ENCODE results near the gene MAGI2.
"Not testable (repeated sequence)": the region's sequence is repeated elsewhere in the genome, so short reads cannot be mapped to it uniquely, and the experiment has no call there.

Gene MAGI2

DNA sequence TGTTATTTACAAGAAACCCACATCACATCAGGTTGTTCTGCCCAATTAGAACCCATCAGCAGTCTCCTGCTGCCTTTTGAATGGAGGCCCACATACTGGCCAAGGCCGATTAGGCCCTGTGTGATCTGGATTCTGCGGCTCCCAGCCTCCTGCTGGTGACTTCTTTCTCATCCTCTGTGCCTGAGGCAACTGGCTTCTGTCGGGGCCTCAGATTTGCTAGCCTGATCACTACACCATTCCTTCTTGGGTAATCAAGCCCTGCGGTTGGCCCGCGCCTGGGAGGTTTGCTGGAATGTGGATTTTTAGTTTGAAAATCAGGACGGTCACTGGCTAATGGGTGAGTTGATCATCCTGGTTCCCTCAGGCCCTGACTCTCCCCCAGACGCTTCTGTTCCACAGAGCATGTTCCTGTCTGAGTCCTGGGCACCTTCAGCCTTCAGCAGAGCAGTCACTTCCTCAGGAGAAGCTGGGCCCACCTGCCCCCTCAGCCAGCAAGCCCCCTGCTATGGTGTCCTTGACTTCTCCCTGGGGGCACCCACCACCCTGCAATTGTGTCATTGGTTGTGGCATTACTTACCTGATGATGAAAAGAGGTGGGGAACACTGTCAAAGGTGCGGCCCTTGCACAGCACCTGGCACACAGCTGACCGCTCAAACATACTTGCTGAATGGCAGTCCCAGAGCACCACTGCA lies 1447.3 kb downstream of the MAGI2 start:
- TF ChIP-seq, protein P1, sequence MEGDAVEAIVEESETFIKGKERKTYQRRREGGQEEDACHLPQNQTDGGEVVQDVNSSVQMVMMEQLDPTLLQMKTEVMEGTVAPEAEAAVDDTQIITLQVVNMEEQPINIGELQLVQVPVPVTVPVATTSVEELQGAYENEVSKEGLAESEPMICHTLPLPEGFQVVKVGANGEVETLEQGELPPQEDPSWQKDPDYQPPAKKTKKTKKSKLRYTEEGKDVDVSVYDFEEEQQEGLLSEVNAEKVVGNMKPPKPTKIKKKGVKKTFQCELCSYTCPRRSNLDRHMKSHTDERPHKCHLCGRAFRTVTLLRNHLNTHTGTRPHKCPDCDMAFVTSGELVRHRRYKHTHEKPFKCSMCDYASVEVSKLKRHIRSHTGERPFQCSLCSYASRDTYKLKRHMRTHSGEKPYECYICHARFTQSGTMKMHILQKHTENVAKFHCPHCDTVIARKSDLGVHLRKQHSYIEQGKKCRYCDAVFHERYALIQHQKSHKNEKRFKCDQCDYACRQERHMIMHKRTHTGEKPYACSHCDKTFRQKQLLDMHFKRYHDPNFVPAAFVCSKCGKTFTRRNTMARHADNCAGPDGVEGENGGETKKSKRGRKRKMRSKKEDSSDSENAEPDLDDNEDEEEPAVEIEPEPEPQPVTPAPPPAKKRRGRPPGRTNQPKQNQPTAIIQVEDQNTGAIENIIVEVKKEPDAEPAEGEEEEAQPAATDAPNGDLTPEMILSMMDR (conservative IDR thresholded peaks at IDR 0.05; ENCODE audit: low read length), result no peak
- TF ChIP-seq EZH2phosphoT487 (IDR thresholded peaks at IDR 0.05; ENCODE audit: borderline replicate concordance), result no peak
- Histone ChIP-seq H3K36me3 (ENCODE audit: insufficient read depth, low read length) (no peaks in the 10 kb centered on the region), H3K9me3 (ENCODE audit: insufficient read depth, low read depth, low read length) (no peaks in the 10 kb centered on the region), H3K4me2 (ENCODE audit: low read depth, low read length, poor library complexity, severe bottlenecking) (no peak overlapping the region), H3K4me3 (ENCODE audit: low read length, poor library complexity, severe bottlenecking) (no peak overlapping the region), H3K27me3 (ENCODE audit: insufficient read depth, low read length, poor library complexity, severe bottlenecking) (no peaks in the 10 kb centered on the region), H3K79me2 (ENCODE audit: insufficient read depth, low read length) (no peaks in the 10 kb centered on the region), H3K9ac (ENCODE audit: low read depth, low read length, poor library complexity, severe bottlenecking) (no peak overlapping the region), H2AFZ (ENCODE audit: low read length) (no peak overlapping the region), H4K20me1 (ENCODE audit: insufficient read depth, low read length, poor library complexity, severe bottlenecking) (no peaks in the 10 kb centered on the region), H3K9me2 (replicated peaks; ENCODE audit: low read depth, low read length) (no peaks in the 10 kb centered on the region), H3F3A (ENCODE audit: low read depth) (no peaks in the 10 kb centered on the region), H3K4me1 (ENCODE audit: insufficient read depth, low read length, poor library complexity, severe bottlenecking) (no peaks in the 10 kb centered on the region)

DNA sequence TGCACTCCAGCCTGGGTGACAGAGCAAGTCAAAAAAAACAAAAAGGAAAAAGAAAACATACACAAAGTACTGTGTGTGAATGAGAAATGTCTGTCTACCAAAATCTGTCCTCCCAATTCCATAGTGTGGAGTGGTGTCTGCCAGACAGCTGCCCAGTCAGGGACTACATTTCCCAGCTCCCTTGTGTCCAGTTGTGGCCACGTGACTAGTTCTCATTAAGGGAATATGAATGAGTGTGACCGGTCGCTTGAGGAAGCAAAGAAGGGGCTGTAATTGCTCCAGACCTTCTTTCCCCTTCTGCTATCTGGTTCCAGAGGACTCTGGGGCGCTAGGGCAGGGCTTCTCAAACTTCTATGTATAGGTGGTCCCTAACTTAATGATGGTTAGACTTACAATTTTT lies 1450.8 kb downstream of the MAGI2 start:
- Histone ChIP-seq H2AFZ (ENCODE audit: low read length) (no peak overlapping the region), H3K27me3 (ENCODE audit: insufficient read depth, low read length, poor library complexity, severe bottlenecking) (no peaks in the 10 kb centered on the region), H3K79me2 (ENCODE audit: insufficient read depth, low read length) (no peaks in the 10 kb centered on the region), H4K20me1 (ENCODE audit: insufficient read depth, low read length, poor library complexity, severe bottlenecking) (no peaks in the 10 kb centered on the region), H3F3A (ENCODE audit: low read depth) (no peaks in the 10 kb centered on the region), H3K9ac (ENCODE audit: low read depth, low read length, poor library complexity, severe bottlenecking) (no peak overlapping the region), H3K9me3 (ENCODE audit: insufficient read depth, low read depth, low read length) (no peaks in the 10 kb centered on the region), H3K9me2 (replicated peaks; ENCODE audit: low read depth, low read length) (no peaks in the 10 kb centered on the region), H3K36me3 (ENCODE audit: insufficient read depth, low read length) (no peaks in the 10 kb centered on the region), H3K4me1 (ENCODE audit: insufficient read depth, low read length, poor library complexity, severe bottlenecking) (no peaks in the 10 kb centered on the region), H3K4me2 (ENCODE audit: low read depth, low read length, poor library complexity, severe bottlenecking) (no peak overlapping the region), H3K4me3 (ENCODE audit: low read length, poor library complexity, severe bottlenecking) (no peak overlapping the region)
- no peak for TF ChIP-seq EZH2phosphoT487 (IDR thresholded peaks at IDR 0.05; ENCODE audit: borderline replicate concordance)
- TF ChIP-seq, protein P1 (conservative IDR thresholded peaks at IDR 0.05; ENCODE audit: low read length), result no peak

DNA sequence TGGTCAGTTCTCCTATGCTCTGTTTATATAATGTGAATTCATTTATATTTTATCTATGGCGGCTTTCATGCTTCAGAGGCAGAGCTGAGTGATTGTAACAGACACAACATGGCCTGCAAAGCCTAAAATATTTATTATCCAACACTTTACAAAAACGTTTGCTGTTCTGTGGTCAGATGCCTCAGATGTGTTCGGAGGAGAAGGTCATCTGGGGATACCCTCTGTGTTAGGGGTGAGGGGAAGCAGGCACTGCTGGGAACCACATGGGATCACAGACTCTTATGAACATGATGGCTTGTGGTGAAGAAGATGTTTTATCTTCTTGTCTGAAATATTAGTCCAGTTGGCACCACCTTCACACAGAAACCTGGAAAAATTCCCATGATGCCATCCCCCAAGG lies 1451.4 kb downstream of the MAGI2 start:
- Histone ChIP-seq H3K79me2 (ENCODE audit: insufficient read depth, low read length) (no peaks in the 10 kb centered on the region), H3K4me3 (ENCODE audit: low read length, poor library complexity, severe bottlenecking) (no peak overlapping the region), H3K9me3 (ENCODE audit: insufficient read depth, low read depth, low read length) (no peaks in the 10 kb centered on the region), H3K27me3 (ENCODE audit: insufficient read depth, low read length, poor library complexity, severe bottlenecking) (no peaks in the 10 kb centered on the region), H4K20me1 (ENCODE audit: insufficient read depth, low read length, poor library complexity, severe bottlenecking) (no peaks in the 10 kb centered on the region), H3K4me2 (ENCODE audit: low read depth, low read length, poor library complexity, severe bottlenecking) (no peak overlapping the region), H3F3A (ENCODE audit: low read depth) (no peaks in the 10 kb centered on the region), H3K4me1 (ENCODE audit: insufficient read depth, low read length, poor library complexity, severe bottlenecking) (no peaks in the 10 kb centered on the region), H3K36me3 (ENCODE audit: insufficient read depth, low read length) (no peaks in the 10 kb centered on the region), H2AFZ (ENCODE audit: low read length) (no peak overlapping the region), H3K9ac (ENCODE audit: low read depth, low read length, poor library complexity, severe bottlenecking) (no peak overlapping the region), H3K9me2 (replicated peaks; ENCODE audit: low read depth, low read length) (no peaks in the 10 kb centered on the region)
- TF ChIP-seq, protein P1 (conservative IDR thresholded peaks at IDR 0.05; ENCODE audit: low read length), result no peak
- no peak for TF ChIP-seq EZH2phosphoT487 (IDR thresholded peaks at IDR 0.05; ENCODE audit: borderline replicate concordance)

DNA sequence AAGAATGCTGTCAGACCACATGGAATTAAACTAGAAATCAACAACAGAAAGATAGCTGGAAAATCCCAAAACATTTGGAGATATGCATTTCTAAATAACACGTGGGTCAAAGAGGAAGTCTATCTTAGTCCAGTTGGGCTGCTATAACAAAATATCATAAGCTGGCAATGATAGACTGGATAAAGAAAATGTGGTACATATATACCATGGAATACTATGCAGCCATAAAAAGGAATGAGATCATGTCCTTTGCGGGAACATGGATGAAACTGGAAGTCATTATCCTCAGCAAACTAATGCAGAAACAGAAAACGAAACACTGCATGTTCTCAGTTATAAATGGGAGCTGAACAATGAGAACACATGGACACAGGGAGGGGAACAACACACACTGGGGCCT lies 1454.3 kb downstream of the MAGI2 start:
- not testable (repeated sequence) for H3K79me2 ChIP-seq (ENCODE audit: insufficient read depth, low read length); H2AFZ ChIP-seq (ENCODE audit: low read length); H3K4me3 ChIP-seq (ENCODE audit: low read length, poor library complexity, severe bottlenecking); H3K9me3 ChIP-seq (ENCODE audit: insufficient read depth, low read depth, low read length); H3K4me2 ChIP-seq (ENCODE audit: low read depth, low read length, poor library complexity, severe bottlenecking); H3K9ac ChIP-seq (ENCODE audit: low read depth, low read length, poor library complexity, severe bottlenecking); H3K36me3 ChIP-seq (ENCODE audit: insufficient read depth, low read length); H3K4me1 ChIP-seq (ENCODE audit: insufficient read depth, low read length, poor library complexity, severe bottlenecking); H3K27me3 ChIP-seq (ENCODE audit: insufficient read depth, low read length, poor library complexity, severe bottlenecking); H3K9me2 ChIP-seq (replicated peaks; ENCODE audit: low read depth, low read length); H3F3A ChIP-seq (ENCODE audit: low read depth); H4K20me1 ChIP-seq (ENCODE audit: insufficient read depth, low read length, poor library complexity, severe bottlenecking)

Data from Loucy (cell line).